Amygdala (tissue), 56 donors: Measurements from ENCODE around the gene PFN2.
"Not testable (repeated sequence)": the region's sequence is repeated elsewhere in the genome, so short reads cannot be mapped to it uniquely, and the experiment has no call there.

Experiments
- DNase-seq, 56 donors: peaks; one replicate each; lab custom pipeline; 2025; lab: John Stamatoyannopoulos, UW

PFN2 gene

DNA sequence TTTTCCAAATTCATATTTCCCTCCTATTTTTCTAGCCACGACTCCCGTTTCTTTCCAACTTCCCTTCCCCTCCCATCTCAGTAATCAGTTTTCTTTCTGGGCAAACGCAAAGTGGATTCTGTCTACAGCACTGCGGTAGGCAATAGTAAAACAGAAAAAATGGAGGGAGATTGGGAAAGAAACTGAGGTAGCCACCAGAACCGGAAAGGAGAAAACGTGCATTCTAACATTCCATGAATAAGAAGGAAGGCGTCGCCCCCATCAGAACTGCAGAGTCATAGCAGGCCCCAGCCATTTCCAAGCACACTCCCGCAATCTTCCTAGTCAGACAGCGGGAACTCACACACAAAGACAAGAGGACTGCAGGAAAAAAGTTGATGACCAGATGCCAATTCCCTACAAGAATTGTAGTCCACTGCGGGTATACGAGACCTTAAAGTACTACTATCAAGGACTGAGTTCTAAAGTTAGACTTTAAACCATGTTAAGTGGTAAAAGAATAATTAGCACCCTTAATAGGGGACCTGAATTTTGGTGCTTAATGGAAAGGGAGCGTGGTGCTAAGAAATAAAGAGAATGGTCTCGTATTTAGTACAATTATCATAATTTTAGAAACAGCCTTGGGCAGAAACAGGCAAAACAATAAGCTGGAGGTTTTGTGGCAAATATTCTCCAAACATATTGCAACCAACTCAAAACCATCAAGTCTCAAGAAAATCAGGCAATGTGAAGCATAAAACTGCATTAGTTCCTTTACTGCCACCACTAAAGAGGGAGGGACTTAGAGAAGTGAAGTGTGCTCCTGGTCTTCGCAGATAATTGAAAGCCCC is 1.4 kb downstream of the PFN2 start:
- peak in 50 of 56 donors; percentile 3 to 72 (median 28) for DNase-seq

DNA sequence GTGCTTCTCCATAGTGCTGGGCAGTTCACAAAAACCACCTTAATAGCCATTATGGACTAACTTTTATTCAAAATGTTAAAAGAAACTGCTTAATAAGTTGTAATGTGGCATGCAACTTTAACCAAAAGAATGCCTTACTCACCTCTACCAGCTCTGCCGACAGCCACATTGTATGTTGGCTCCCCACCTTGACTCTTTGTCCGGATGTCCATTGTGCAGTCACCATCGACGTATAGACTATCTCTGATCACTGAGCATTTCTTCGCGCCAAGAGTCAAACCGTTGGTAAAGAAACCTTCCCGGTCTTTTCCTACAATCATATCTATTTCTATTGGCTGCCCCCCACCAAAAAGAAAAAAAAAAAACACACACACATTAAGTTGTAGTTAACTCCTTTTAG is 2.5 kb downstream of the PFN2 start:
- DNase-seq, result no peak

DNA sequence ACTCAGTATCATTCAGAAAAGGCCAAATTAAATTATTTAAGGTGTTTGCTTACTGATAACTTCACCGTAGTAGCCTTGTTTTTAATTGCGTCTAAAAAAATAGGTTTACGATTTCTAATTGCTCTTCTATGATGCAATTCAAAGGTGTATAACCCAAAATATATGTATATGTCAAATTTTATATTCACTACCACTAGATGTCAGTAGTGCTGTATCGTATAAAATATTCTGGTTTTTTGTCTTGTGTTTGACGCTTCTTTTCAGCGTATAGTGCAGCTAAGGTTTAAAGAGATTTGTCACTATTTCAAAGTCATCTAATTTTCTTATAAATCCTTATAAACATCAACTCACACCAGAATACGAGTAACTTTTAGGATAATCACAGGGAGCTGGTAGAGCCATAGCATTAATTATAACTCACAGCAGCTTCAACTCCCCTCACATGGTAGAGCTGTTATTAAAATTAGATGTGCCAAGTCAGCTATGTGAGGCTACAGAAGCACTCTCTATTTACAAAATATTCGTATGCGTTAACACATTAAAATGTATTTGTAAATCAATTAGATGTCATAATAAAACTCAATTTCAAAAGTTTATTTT is 3.5 kb downstream of the PFN2 start:
- DNase-seq, result peak in 1 of 56 donors; percentile 10

DNA sequence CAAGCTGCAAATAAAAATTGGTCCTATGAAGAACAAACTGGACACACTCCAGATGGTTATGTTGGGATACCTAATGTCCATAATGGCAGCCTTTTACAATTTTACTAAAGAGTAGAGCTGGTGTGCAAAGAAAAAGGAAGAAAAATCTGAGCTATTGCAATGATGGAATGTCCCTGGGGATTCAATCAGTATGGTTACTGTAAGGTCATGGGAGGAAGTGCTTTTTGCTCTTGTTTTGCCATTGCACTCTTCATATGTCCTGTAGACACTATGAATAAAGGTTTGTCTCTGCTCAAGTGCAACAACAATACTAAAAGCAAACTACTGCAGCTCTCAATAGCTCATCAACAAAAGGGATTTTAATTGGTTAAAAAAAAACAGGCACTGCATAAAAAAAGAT is 5.4 kb downstream of the PFN2 start:
- no peak for DNase-seq

DNA sequence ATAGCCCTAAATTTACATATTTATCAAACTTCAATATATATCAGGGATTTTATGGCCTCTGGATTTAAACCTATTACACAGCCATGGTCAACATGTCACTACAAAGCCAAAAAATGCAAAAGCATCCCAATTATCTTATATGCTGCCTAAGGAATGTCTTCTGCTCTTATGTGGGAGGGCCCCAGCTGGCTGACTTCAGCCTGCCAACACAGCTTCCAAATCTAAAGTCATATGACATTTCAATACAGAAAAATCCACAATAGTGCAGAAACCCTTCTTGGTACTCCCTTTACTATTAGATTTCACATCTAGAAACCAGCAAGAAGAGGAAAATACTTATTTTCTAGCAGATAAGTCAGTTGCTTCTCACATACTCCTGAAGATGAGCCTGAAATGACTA is 6.4 kb downstream of the PFN2 start:
- DNase-seq, result peak in 6 of 56 donors; percentile 1 to 22 (median 4)

DNA sequence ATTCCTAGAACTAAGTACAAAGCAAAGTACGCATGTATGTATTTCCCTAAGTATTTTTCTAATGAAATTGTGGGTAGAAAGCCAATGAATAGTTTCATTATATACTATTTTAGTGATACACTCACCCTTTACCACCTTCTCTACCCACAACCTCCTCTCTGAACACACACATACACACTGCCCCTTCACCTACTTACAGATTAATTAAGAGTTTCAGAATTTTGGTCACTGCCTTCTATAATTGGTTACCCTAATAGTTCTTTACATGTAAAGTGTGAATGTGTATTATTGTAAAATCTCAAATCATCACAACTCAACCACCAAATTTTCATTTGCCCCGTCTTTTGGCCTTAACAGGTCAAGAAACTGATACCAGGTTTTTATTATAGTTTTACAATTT is 7.2 kb downstream of the PFN2 start:
- no peak for DNase-seq

DNA sequence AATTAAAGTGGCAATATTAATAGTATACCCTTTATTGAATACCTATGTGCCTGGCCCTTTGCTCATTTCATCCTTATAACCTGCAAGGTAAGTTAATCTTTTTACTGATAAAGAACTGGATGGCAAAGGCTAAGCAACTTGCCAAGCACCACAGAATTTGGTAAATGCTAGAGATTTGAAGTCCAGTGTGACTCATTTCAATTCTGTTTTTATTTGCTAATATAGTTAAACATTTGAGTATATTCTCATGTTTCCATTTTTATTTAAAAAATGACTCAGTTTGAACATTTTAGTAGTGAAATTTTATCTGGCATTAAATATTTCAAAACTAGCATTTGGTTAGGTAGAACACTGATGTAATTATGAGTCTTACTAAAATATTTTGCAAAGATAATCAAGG is 11.3 kb downstream of the PFN2 start:
- no peak for DNase-seq

DNA sequence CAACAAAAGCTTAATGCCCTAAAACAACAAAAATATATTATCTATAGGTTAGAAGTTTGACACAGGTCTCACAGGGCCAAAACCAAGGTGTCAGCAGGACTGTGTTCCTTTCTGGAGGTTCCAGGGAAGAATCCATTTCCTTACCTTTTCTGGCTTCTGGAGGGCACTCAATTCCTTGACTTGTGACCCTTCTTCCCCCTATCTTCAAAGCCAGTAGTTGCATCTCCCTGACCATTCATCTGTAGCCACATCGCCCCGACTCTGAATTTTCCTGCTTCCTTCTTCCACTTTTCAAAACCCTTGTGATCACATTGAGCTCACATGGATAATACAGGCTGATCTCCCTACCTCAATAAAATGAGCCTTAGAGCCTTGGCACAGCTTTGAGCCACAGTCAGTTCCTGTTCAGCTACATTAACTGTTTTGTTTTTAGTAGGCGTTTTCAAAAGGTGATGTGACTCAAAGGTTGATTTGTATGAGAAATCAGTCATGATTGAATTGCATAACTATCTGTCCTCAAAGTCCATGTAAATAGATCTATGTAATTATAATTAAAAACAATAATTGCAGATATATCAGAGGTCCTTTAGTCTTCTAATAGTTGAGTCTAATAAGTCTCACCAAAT is 12.4 kb downstream of the PFN2 start:
- DNase-seq, result no peak

DNA sequence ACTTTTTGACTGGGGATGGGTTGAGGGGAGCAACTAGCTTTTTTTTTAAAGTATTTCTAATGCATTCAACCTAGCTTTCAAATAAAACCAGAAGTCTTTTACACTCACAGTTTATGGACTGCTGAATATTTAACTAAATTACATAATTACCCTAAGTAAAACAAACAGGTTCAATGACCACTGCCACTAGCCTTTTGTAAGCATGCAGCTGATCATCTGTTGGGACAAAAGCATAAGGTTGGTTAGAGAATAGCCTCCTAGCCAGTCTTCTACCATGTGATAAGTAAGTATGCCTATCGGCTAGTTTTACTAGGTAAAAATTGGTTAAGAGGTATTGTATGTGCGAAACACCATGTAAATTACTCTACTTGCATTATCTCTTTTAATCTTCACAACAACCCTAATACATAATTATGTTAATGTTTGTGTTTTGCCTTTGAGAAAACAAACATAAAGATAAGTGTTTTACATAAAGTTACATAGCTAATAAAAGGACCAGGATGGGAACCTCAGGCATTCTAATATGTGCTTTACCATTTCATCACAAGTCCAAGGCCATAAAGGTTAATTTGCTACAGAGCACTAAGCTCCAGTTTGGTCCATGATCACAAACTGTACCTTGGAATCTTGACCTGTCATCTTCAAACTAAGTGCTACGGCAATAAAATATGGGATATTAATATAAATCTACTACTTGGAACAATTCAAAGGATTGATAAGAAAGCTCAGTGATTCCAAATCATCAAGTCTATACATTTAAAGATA is 13.2 kb downstream of the PFN2 start:
- no peak for DNase-seq

DNA sequence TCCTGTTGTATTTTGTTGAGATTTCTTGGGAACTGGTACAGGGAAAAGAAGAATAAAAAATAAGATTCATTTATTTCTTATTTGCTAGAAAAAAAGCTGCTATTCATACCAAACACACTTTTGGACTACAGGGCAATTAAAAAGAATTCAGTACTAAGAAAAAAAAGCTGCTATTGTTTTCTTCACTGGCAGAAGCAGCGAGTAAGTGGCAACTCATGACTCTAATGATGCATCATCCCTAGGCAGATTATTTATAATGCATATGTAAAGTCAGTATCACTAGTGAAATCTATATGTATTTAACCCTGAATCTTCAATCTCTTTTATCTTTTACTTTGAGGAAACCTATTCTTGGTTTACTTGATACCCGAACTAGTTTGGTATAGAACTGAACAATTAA is 15.2 kb downstream of the PFN2 start:
- DNase-seq, result no peak

DNA sequence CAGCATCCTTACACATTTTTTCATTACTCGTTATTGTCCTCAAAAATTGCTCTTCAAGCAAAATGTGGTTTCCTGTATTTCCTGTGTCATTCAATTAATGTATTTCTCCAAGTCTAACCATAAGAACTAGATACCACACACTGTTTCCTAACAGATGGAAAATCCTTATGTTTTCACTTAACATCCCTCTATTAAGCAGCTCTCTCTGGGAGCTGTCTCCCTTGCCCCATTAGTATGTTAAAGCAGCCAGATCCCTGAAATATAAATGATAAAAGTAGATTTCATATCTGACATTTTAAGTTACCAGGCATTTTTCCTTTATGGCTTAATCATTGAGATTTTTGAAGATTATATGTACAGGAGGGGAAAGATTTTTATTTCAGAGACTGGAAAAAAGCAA is 15.9 kb downstream of the PFN2 start:
- no peak for DNase-seq

DNA sequence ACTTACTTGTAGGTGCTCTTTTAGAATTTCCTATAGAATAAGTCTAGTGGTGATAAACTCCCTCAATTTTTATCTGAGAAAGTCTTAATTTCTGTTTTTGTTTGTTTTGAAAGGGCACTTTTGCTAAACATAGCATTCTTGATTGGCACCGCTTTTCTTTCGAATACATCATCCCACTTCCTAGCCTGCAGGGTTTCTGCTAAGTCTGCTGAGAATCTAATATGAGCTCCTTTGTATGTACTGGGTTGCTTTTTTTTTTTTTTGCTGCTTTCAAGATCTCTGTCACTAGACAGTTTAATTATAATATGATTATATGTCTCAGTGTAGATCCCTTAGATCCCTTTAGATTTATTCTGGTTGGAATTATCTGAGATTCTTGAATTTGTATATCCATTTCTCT is 21.5 kb downstream of the PFN2 start:
- DNase-seq, result no peak

DNA sequence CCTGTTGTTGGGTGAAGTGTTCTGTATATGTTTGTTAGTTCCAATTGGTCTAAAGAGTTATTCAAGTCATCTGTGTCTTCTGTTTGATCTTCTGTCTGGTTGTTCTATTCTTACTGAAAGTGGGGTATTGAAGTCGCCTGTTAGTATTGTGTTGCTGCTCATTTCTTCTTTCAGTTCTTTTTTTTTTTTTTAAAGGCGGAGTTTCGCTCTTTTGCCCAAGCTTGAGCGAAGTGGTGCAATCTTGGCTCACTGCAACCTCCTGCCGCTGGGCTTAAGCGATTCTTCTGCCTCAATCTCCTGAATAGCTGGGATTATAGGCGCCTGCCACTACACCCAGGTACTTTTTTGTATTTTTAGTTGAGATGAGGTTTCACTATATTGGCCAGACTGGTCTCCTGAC is 23.5 kb downstream of the PFN2 start:
- DNase-seq, result no peak

DNA sequence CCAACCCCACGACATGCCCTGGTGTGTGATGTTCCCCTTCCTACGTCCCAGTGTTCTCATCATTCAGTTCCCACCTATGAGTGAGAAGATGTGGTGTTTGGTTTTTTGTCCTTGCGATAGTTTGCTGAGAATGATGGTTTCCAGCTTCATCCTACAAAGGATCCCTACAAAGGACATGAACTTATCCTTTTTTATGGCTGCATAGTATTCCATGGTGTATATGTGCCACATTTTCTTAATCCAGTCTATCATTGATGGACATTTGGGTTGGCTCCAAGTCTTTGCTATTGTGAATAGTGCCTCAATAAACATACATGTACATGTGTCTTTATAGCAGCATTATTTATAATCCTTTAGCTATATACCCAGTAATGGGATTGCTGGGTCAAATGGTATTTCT is 26.7 kb downstream of the PFN2 start:
- not testable (repeated sequence) for DNase-seq

DNA sequence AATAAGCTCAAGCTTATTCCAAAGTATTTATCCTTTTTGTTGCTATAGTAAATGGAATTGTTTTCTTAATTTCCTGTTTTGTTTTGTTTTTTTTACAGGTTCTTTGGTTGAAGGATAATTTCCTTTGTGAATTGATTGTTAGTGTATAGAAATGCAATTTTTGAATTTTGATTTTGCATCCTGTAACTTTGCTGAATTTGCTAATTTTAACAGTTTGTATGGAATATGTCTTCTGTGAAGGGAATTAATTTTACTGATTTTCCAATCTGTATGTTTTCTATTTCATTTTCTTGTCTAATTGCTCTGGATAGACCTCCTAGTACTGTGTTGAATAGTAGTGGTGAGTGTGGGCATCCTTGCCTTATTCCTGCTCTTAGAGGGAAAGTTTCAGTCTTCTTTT is 28.3 kb downstream of the PFN2 start:
- DNase-seq, result no peak

DNA sequence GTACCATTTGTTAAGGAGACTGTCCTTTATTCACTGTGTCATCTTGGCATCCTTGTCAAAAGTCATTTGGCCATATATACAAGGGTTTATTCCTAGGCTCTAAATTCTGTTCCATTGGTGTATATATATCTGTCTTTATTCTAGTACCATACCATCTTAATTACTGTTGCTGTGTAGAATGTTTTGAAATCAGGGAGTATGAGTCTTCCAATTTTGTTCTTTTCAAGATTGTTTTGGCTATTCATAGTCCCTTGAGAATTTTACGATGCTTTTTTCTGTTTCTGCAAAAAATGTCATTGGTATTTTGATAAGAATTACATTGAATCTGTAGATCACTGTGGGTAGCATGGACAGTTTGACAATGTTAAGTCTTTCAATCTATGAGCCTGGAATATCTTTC is 28.7 kb downstream of the PFN2 start:
- DNase-seq, result no peak

DNA sequence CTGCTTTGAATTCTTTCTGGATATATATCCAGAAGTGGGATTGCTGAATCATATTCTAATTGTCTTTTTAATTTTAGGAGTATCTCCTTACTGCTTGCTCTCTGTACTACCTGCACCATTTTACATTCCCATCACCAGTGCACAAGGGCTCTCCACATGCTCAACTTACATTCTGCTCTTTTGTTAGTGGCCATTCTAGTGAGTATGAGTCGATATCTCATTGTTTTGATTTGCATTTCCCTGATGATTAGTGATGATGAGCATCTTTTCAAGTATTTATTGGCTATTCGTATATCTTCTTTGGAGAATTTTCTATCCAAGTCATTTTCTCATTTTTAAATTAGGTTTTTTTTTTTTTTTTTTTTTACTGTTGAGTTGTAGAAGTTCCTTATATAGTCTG is 29.5 kb downstream of the PFN2 start:
- DNase-seq, result no peak

DNA sequence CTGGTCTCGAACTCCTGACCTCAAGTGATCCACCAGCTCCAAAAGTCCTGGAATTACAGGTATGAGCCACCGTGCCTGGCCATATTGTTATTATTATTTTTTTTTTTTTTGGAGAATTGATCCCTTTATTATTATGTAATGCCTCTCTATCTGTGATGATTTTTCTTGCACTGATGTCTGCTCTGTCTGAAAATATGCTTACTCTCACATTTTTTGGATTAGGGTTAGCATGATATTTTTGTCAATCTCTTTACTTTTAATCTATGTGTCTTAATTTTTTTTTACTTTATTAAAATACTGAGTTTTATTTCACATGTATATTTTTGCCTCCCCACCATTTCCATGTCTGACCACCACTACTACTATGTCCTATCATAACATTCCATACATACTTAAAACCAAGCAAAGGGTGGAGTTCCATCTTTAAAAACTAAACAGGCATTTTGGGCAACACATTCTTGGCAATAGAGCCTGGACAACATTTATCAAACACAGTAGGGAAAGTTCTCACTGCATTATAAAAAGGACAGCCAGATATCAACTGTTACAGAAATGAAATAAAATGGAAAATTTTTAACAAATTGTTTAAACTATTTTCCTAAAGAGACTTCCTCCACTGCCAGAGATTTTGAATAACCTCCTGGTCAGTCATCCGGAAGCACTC is 32.2 kb downstream of the PFN2 start:
- not testable (repeated sequence) for DNase-seq

DNA sequence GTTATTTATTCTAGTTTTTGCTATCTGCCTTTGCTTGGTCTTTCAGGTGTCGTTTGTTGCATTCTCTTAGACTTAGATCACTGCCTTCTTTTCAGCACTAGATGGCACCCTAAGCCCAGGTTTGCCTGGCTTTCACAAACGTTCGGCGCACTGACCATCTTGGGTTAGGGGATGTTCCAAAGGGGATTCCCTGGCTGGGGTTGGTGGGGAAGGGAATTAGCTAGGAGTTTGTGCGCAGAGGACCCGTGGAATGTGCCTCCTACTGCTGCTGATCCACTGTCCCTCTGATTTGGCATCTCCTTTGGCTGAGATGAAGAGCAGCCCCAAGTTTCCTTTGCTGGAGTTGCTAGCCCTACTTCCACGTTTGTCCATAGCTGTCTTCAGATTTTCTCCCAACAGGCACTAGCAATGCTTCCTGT is 33.9 kb downstream of the PFN2 start:
- DNase-seq, result peak in 13 of 56 donors; percentile 1 to 19 (median 5)

DNA sequence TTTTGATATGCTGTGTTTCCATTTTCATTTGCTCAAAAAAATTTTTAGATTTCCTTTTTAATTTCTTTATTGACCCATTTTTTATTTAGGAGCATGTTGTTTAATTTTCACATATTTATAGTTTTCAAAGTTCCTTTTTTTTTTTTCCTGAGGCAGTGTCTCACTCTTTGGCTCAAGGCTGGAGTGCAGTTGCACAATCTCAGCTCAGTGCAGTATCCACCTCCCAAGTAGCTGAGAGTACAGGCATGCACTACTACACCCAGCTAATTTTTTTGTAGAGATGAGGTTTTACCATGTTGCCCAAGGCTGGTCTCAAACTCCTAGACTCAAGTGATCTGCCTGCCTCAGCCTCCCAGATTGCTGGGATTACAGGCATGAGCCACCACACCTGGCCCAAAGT is 36.2 kb downstream of the PFN2 start:
- DNase-seq, result no peak

DNA sequence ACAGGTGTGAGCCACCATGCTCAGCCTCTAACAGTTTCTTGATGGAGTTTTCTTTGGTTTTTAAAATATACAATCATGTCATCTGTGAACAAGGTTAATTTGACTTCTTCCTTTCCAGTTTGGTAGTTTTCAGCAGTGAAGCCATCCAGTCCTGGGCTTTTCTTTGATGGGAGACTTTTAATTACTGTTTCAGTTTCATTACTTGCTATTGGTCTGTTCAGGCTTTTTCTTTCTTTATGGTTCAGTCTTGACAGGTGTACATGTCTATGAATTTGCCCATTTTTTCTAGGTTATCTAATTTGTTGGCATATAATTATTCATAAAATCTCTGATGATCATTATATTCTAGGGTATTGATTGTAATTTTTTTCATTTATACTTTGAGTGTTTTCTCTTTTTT is 36.8 kb downstream of the PFN2 start:
- DNase-seq, result no peak
